Keratinocyte (primary cell): ENCODE measurements around the gene LARGE1.

Source experiments
- CTCF ChIP-seq, 3 experiments: IDR thresholded peaks in 1 of 3; conservative IDR thresholded peaks in 1 of 3; optimal IDR thresholded peaks in 1 of 3; 2 replicates in 2 of 3; 3 replicates in 1 of 3; pipeline versions ENCODE3 to v1.5.1; 2011; ENCODE audit warnings: low read length in 3 of 3, mild to moderate bottlenecking in 3 of 3, moderate library complexity in 2 of 3, control low read depth in 1 of 3, inconsistent platforms in 1 of 3; ENCODE audit not compliant: insufficient read depth in 2 of 3; ENCODE audit errors: extremely low read depth in 1 of 3
- EZH2 ChIP-seq: IDR thresholded peaks from one replicate; pipeline ENCODE4 v1.6.1; 2012; ENCODE audit warnings: inconsistent platforms, mild to moderate bottlenecking, low read length, moderate library complexity

GRCh38 chr22:33811686-33812085 is 108.6 kb downstream of the LARGE1 start:
- TF ChIP-seq CTCF (optimal IDR thresholded peaks at IDR 0.05 in 1 of 3, IDR thresholded peaks at IDR 0.05 in 1 of 3, conservative IDR thresholded peaks at IDR 0.05 in 1 of 3; ENCODE audit: extremely low read depth in 1 of 3, insufficient read depth in 2 of 3, low read length in 3 of 3) (no peak), EZH2 (no peak)
